Hepatocyte (in vitro differentiated cells): ENCODE measurements around the gene MAGEF1. TPM values are rescaled to one million over a fixed set of nuclear protein-coding genes. Genes with fewer than 3 reads are reported as not detected.
A peak's percentile ranks its signal among the peaks of the same experiment; 100 is the strongest.

Experiments used
- DNase-seq: peaks from one replicate; pipeline ENCODE4 v3.0.0-alpha.2; 2016; ENCODE audit warnings: low spot score
- H2AFZ ChIP-seq: fragments of 200-600 bp; sonication (generic); 2 replicates; pipeline ENCODE4 v1.6.0; 2016; ENCODE audit warnings: antibody characterized with exemption, mild to moderate bottlenecking
- H3K27ac ChIP-seq: fragments of 200-600 bp; sonication (generic); 2 replicates; pipeline ENCODE4 v1.5.1; 2016; ENCODE audit warnings: mild to moderate bottlenecking
- H3K27me3 ChIP-seq: fragments of 200-600 bp; sonication (generic); 2 replicates; pipeline ENCODE4 v1.6.1; 2016
- H3K36me3 ChIP-seq: fragments of 200-600 bp; sonication (generic); replicated peaks from 2 replicates; pipeline ENCODE4 v1.5.1; 2016; ENCODE audit warnings: low read depth; ENCODE audit not compliant: insufficient read depth
- H3K4me1 ChIP-seq: fragments of 200-600 bp; sonication (generic); 2 replicates; pipeline ENCODE4 v1.5.1; 2016; ENCODE audit warnings: mild to moderate bottlenecking, moderate library complexity; ENCODE audit not compliant: insufficient read depth
- H3K4me2 ChIP-seq: fragments of 200-600 bp; sonication (generic); 2 replicates; pipeline ENCODE4 v1.6.0; 2016
- H3K4me3 ChIP-seq: fragments of 200-600 bp; sonication (generic); 2 replicates; pipeline ENCODE4 v1.5.1; 2016; ENCODE audit warnings: mild to moderate bottlenecking
- H3K79me2 ChIP-seq: fragments of 200-600 bp; sonication (generic); 2 replicates; pipeline ENCODE4 v1.6.0; 2017; ENCODE audit warnings: mild to moderate bottlenecking
- H3K9me2 ChIP-seq: fragments of 200-600 bp; sonication (generic); replicated peaks from 2 replicates; pipeline ENCODE4 v1.6.0; 2017; ENCODE audit warnings: mild to moderate bottlenecking; ENCODE audit not compliant: insufficient read depth
- H3K9me3 ChIP-seq: fragments of 200-600 bp; sonication (generic); 2 replicates; pipeline ENCODE4 v1.5.1; 2016; ENCODE audit warnings: low read depth, mild to moderate bottlenecking
- H4K20me1 ChIP-seq: fragments of 200-600 bp; sonication (generic); 2 replicates; pipeline ENCODE4 v1.6.0; 2016; ENCODE audit warnings: mild to moderate bottlenecking; ENCODE audit not compliant: insufficient read depth, poor library complexity, severe bottlenecking
- CTCF ChIP-seq: fragments of 200-600 bp; sonication (generic); IDR thresholded peaks from 2 replicates; pipeline ENCODE4 v1.5.1; 2016; ENCODE audit warnings: antibody characterized with exemption, mild to moderate bottlenecking; ENCODE audit not compliant: poor library complexity
- EZH2 ChIP-seq: fragments of 200-600 bp; sonication (generic); IDR thresholded peaks from 2 replicates; pipeline ENCODE4 v1.6.1; 2016; ENCODE audit warnings: antibody characterized with exemption, mild to moderate bottlenecking, borderline replicate concordance
- EZH2phosphoT487 ChIP-seq: fragments of 200-600 bp; sonication (generic); IDR thresholded peaks from one replicate; pipeline ENCODE4 v1.6.1; 2018; ENCODE audit warnings: antibody characterized with exemption, mild to moderate bottlenecking, low read depth, moderate library complexity; ENCODE audit not compliant: unreplicated experiment, severe bottlenecking
- WGBS: methylation state at CpG from one replicate; pipeline ENCODE4 v1.1.6; 2016; ENCODE audit warnings: low lambda C conversion rate; ENCODE audit errors: missing lambda C conversion rate; 5-methylcytosine and 5-hydroxymethylcytosine counted together
- polyA plus RNA-seq: library from polyadenylated mRNA; unstranded; fragments of >200 nt; fragmentation: Nextera tagmentation; extraction: Ambion mirVana; gene quantifications from 2 replicates; pipeline ENCODE4 v1.2.1, GENCODE V29; 2016
- total RNA-seq: library from RNA; depleted of rRNA; stranded (reverse); fragments of >200 nt; gene quantifications from 2 replicates; pipeline ENCODE4 v1.2.3, GENCODE V29; 2014

Gene MAGEF1
- total and polyA plus RNA-seq, 2 experiments from 2014 or later, result 57.6 to 74.4 TPM

DNA sequence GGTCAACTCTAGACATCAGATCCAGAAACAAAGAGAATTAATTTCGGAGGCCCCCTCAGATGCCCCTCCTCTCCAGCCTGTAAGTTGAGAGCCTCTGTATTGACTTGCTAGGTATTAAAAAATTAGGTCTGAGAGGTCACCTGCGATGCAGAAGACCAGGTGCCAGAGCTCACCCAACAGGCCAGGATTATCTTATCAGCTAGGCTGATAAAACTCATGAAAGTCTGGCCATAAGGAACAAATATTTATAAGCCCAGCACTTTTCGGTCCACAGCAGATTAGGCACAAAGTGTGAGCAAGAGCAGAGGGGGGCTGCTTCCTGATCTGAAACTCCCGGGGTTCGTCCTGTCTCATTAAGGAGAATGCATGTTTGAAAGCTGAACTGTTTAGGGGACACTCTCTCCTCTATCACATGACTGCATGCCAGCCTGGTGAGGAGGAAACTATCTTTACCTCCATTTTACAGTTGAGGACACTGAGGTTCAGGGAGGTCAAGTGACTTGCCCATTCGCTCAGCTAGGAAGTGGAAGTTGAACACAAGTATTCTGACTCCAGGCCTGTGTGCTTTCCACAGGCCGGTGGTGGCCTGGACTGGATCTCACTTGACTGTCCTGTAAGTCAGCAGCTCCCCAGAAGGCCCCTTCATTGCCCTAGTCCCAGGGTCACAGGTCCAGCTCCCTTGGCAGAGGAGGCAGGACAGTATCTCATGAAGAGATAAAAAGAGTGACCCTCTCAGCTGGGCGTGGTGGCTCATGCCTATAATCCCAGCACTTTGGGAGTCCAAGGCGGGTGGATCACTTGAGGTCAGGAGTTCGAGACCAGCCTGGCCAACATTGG lies 39.6 kb upstream of the MAGEF1 start:
- H3K27ac ChIP-seq, result peak overlapping the region; percentile 8
- 56% methylated on average over 10 of the region's 10 CpGs for WGBS
- H4K20me1 ChIP-seq, result no peaks in the 10 kb centered on the region
- H3K4me1 ChIP-seq, result peaks cover 16% of the 10 kb centered on the region
- no peak for DNase-seq
- H3K4me3 ChIP-seq, result no peak overlapping the region
- no peaks in the 10 kb centered on the region for H3K27me3 ChIP-seq
- H3K36me3 ChIP-seq, result no peaks in the 10 kb centered on the region
- H3K79me2 ChIP-seq, result no peaks in the 10 kb centered on the region
- no peaks in the 10 kb centered on the region for H3K9me3 ChIP-seq
- H3K4me2 ChIP-seq, result no peak overlapping the region
- TF ChIP-seq CTCF, result no peak
- TF ChIP-seq EZH2phosphoT487, result no peak
- TF ChIP-seq EZH2, result no peak
- no peaks in the 10 kb centered on the region for H3K9me2 ChIP-seq
- H2AFZ ChIP-seq, result no peak overlapping the region

DNA sequence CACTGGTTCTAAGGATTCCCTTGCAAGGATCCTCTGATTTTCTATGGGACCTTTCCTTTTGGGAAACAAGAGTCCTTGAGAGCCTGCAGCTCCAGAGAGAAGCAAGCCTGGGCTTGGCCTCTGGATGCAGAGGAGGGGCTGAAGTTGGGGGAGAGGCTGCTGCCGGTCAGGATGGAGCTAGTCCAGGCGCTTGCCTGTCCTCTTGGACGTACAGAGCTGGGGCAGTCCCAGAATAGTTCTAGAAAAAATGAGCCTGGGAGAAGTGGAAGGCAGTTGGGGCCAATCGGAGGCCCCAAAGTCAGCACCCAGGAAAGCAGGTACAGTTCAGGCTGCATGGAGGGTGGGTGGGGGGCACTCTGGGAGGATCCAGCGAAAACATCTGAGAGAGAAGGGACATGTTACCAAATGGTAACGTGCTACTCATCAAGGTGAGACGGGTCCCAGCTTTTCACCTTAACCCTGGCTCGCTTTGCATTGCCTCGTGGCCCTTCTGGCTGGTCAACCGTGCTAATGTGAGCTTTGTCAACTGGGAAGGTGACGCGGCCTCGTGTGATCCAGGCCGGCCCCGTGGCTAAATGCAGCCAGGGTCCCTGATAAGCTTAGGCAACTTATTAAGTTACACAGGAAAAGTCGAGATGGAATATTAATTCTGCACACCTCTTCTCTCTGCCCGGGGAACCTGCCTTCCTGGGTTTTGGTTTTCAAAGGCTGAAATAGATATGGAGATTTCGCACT lies 38.7 kb upstream of the MAGEF1 start:
- Histone ChIP-seq H3K36me3 (no peaks in the 10 kb centered on the region), H3K9me2 (no peaks in the 10 kb centered on the region), H2AFZ (no peak overlapping the region), H3K9me3 (no peaks in the 10 kb centered on the region), H3K27ac (no peak overlapping the region), H3K4me3 (no peak overlapping the region), H3K4me1 (peaks cover 9% of the 10 kb centered on the region), H3K4me2 (no peak overlapping the region), H3K79me2 (no peaks in the 10 kb centered on the region), H3K27me3 (no peaks in the 10 kb centered on the region), H4K20me1 (no peaks in the 10 kb centered on the region)
- no peak for TF ChIP-seq EZH2
- TF ChIP-seq CTCF, result no peak
- no peak for TF ChIP-seq EZH2phosphoT487
- WGBS, result 65% methylated on average over 18 of the region's 18 CpGs
- no peak for DNase-seq

GRCh38 chr3:184749168-184749744 lies 37.4 kb upstream of the MAGEF1 start:
- Histone ChIP-seq H3K4me2 (no peak overlapping the region), H3K9me2 (no peaks in the 10 kb centered on the region), H3K79me2 (no peaks in the 10 kb centered on the region), H3K27ac (no peak overlapping the region), H2AFZ (no peak overlapping the region), H3K4me1 (peaks cover 9% of the 10 kb centered on the region), H3K4me3 (no peak overlapping the region), H4K20me1 (no peaks in the 10 kb centered on the region), H3K9me3 (no peaks in the 10 kb centered on the region), H3K27me3 (no peaks in the 10 kb centered on the region), H3K36me3 (no peaks in the 10 kb centered on the region)
- 94% methylated on average over 2 of the region's 2 CpGs for WGBS
- no peak for DNase-seq
- TF ChIP-seq EZH2, result no peak
- no peak for TF ChIP-seq EZH2phosphoT487
- TF ChIP-seq CTCF, result no peak
